Upper lobe of left lung (tissue), 6 donors: ENCODE measurements around the gene HOXD10. TPM values are rescaled to one million over a fixed set of nuclear protein-coding genes. Genes with fewer than 3 reads are reported as not detected.

Source experiments
- ATAC-seq, 2 donors: fragments of 200-7000 bp; cut with Tn5 transposase; one replicate each; pipeline ENCODE4 v1.9.1; 2022; ENCODE audit warnings: mild to moderate bottlenecking in 2 of 2, moderate library complexity in 2 of 2; ENCODE audit not compliant: low FRiP score in 2 of 2
- DNase-seq, 2 donors: peaks; one replicate each; pipeline ENCODE4 v3.0.0-alpha.2; 2019 to 2020
- H3K27ac ChIP-seq, 4 donors: fragments of 200-600 bp; sonication (generic); one replicate each; pipeline ENCODE4 v1.5.1; 2016 to 2019
- H3K27me3 ChIP-seq, 4 donors: fragments of 200-600 bp; sonication (generic); one replicate each; pipeline ENCODE4 v1.5.1; 2017 to 2019
- H3K36me3 ChIP-seq, 4 donors: fragments of 200-600 bp; sonication (generic); one replicate each; pipeline ENCODE4 v1.5.1; 2016 to 2019
- H3K4me1 ChIP-seq, 4 donors: fragments of 200-600 bp; sonication (generic); one replicate each; pipeline ENCODE4 v1.5.1; 2018 to 2019
- H3K4me3 ChIP-seq, 4 donors: fragments of 200-600 bp; sonication (generic); one replicate each; pipeline ENCODE4 v1.5.1; 2017 to 2019; ENCODE audit warnings: mild to moderate bottlenecking in 2 of 4, moderate library complexity in 1 of 4
- H3K9me3 ChIP-seq, 4 donors: fragments of 200-600 bp; sonication (generic); one replicate each; pipeline ENCODE4 v1.5.1; 2018 to 2019
- CTCF ChIP-seq, 6 experiments: fragments of 450-650 bp in 4 of 6; fragments of 200-600 bp in 2 of 6; sonication (generic) in 2 of 6; IDR thresholded peaks; one replicate each; pipeline ENCODE4 v1.5.1; 2016 to 2019; ENCODE audit warnings: antibody characterized with exemption in 6 of 6
- EP300 ChIP-seq, 4 donors: sonication (generic); formaldehyde crosslinking; IDR thresholded peaks; one replicate each; pipeline ENCODE4 v1.5.1; 2017; ENCODE audit warnings: antibody characterized with exemption in 4 of 4, control low read depth in 2 of 4
- POLR2A ChIP-seq, 4 donors: fragments of 450-650 bp; IDR thresholded peaks; one replicate each; pipeline ENCODE4 v1.5.1; 2016 to 2017; ENCODE audit warnings: antibody characterized with exemption in 4 of 4, mild to moderate bottlenecking in 2 of 4
- POLR2AphosphoS5 ChIP-seq, 2 donors: sonication (generic); formaldehyde crosslinking; IDR thresholded peaks; one replicate each; pipeline ENCODE4 v1.5.1; 2017; ENCODE audit warnings: antibody characterized with exemption in 2 of 2
- WGBS, 2 donors: methylation state at CpG; one replicate each; pipeline ENCODE4 v1.1.5; 2017 to 2018; 5-methylcytosine and 5-hydroxymethylcytosine counted together
- total RNA-seq, 6 donors: library from RNA; depleted of rRNA in 4 of 6; stranded (reverse); fragments of >200 nt in 4 of 6; gene quantifications; one replicate each; pipeline versions ENCODE4 v1.1.0 to v1.2.1, GENCODE V29; 2016 to 2021
- donor health status: DM: no; HTN: no; CAD: no; lungs with moderate emphysema.
- donor health status: DM: no; HTN: yes; CAD: no; lungs with severe emphysema.

The HOXD10 gene
- total RNA-seq, 6 donors from 2014 or later = 0.47 to 0.55 TPM; not detected in 4

GRCh38 chr2:176088937-176089842 is 27.4 kb upstream of the HOXD10 start:
- Histone ChIP-seq H3K4me3 (no peak overlapping the region), H3K36me3 (no peaks in the 10 kb centered on the region), H3K4me1 (peaks cover 19 to 51% (median 23%) of the 10 kb centered on the region in 4 donors), H3K27me3 (peaks cover 0 to 92% (median 62%) of the 10 kb centered on the region in 4 donors), H3K27ac (no peak overlapping the region), H3K9me3 (no peaks in the 10 kb centered on the region)
- 6% methylated on average over 6 of the region's 6 CpGs for WGBS, 2 donors
- ATAC-seq = no peak
- no peak for DNase-seq
- TF ChIP-seq POLR2AphosphoS5 (IDR thresholded peaks at IDR 0.05) (no peak), CTCF (IDR thresholded peaks at IDR 0.05) (no peak), POLR2A (IDR thresholded peaks at IDR 0.05) (no peak), EP300 (IDR thresholded peaks at IDR 0.05) (no peak)

- peaks cover 0 to 93% (median 60%) of the 10 kb centered on the region in 4 donors for H3K27me3 ChIP-seq
- DNase-seq (no peak), ATAC-seq (no peak)
- no peak for TF ChIP-seq EP300 (IDR thresholded peaks at IDR 0.05)
- TF ChIP-seq POLR2AphosphoS5 (IDR thresholded peaks at IDR 0.05) = no peak
- TF ChIP-seq POLR2A (IDR thresholded peaks at IDR 0.05) = no peak
- no peak overlapping the region for H3K4me3 ChIP-seq
- H3K4me1 ChIP-seq = peaks cover 19 to 46% (median 23%) of the 10 kb centered on the region in 4 donors
- H3K36me3 ChIP-seq = no peaks in the 10 kb centered on the region
- H3K9me3 ChIP-seq = no peaks in the 10 kb centered on the region
- H3K27ac ChIP-seq = no peak overlapping the region
Observed at GRCh38 chr2:176089843-176090395, 26.7 kb upstream of the HOXD10 start.

- Histone ChIP-seq H3K27ac (no peak overlapping the region), H3K9me3 (no peaks in the 10 kb centered on the region), H3K27me3 (peaks cover 0 to 93% (median 51%) of the 10 kb centered on the region in 4 donors), H3K4me1 (peaks cover 16 to 37% (median 22%) of the 10 kb centered on the region in 4 donors), H3K36me3 (no peaks in the 10 kb centered on the region), H3K4me3 (no peak overlapping the region)
- 12 to 15% methylated on average over 5 of the region's 5 CpGs for WGBS, 2 donors
- ATAC-seq = no peak
- DNase-seq = no peak
- TF ChIP-seq EP300 (IDR thresholded peaks at IDR 0.05) = no peak
Observed at GRCh38 chr2:176090862-176091261, 25.7 kb upstream of the HOXD10 start.

- 6 to 11% methylated on average over 21 to 31 of the region's 31 CpGs for WGBS, 2 donors
- no peaks in the 10 kb centered on the region for H3K9me3 ChIP-seq
- no peak overlapping the region for H3K27ac ChIP-seq
- peaks cover 19 to 39% (median 24%) of the 10 kb centered on the region in 4 donors for H3K4me1 ChIP-seq
- H3K27me3 ChIP-seq = peaks cover 0 to 93% (median 48%) of the 10 kb centered on the region in 4 donors
- no peak for TF ChIP-seq POLR2AphosphoS5 (IDR thresholded peaks at IDR 0.05)
- TF ChIP-seq CTCF (IDR thresholded peaks at IDR 0.05) = no peak
- TF ChIP-seq EP300 (IDR thresholded peaks at IDR 0.05) = no peak
- no peak for TF ChIP-seq POLR2A (IDR thresholded peaks at IDR 0.05)
- H3K36me3 ChIP-seq = no peaks in the 10 kb centered on the region
- no peak for DNase-seq
- H3K4me3 ChIP-seq = no peak overlapping the region
- ATAC-seq = no peak
Observed at GRCh38 chr2:176091329-176092258, 25.0 kb upstream of the HOXD10 start.

- TF ChIP-seq POLR2A (IDR thresholded peaks at IDR 0.05) (no peak), POLR2AphosphoS5 (IDR thresholded peaks at IDR 0.05) (no peak), CTCF (IDR thresholded peaks at IDR 0.05) (no peak), EP300 (IDR thresholded peaks at IDR 0.05) (no peak)
- 5 to 7% methylated on average over 30 to 49 of the region's 95 CpGs for WGBS, 2 donors
- H3K27me3 ChIP-seq = peaks cover 0 to 95% (median 47%) of the 10 kb centered on the region in 4 donors
- DNase-seq (peak in 1 of 2 donors; percentile 86), ATAC-seq (peak in 1 of 2 donors; percentile 22)
- H3K36me3 ChIP-seq = no peaks in the 10 kb centered on the region
- peak within 1 kb of the TSS in 3 of 4 donors; percentile 25 to 30 (median 25) for H3K4me3 ChIP-seq
- H3K9me3 ChIP-seq = no peaks in the 10 kb centered on the region
- no peak within 1 kb of the TSS for H3K27ac ChIP-seq
- H3K4me1 ChIP-seq = peaks cover 27 to 48% (median 32%) of the 10 kb centered on the region in 4 donors
Observed at GRCh38 chr2:176092270-176093144, 24.1 kb upstream of the HOXD10 start, which contains the start of gene HOXD13. HOXD13 (plus strand) TSS chr2:176092721; CDS start chr2:176092891, 170 bp downstream.
